GM19395 (cell line): Measurements from ENCODE around the gene HOATZ.

Source experiments
- ATAC-seq: cut with Tn5 transposase; IDR thresholded peaks from one replicate; pipeline ENCODE4 v1.9.1; 2021; ENCODE audit warnings: mild to moderate bottlenecking, moderate library complexity; ENCODE audit not compliant: unreplicated experiment

The HOATZ gene

GRCh38 chr11:111574373-111575225 lies 60.0 kb downstream of the HOATZ start:
- ATAC-seq = peak; percentile 69

- ATAC-seq = no peak
Measured at GRCh38 chr11:111575740-111576139, 61.2 kb downstream of the HOATZ start.

- no peak for ATAC-seq
Measured at GRCh38 chr11:111577821-111578220, 63.2 kb downstream of the HOATZ start.

GRCh38 chr11:111581341-111581740 lies 66.8 kb downstream of the HOATZ start:
- no peak for ATAC-seq

GRCh38 chr11:111582163-111582562 lies 67.6 kb downstream of the HOATZ start:
- no peak for ATAC-seq

- ATAC-seq = no peak
Measured at GRCh38 chr11:111582881-111583280, 68.3 kb downstream of the HOATZ start.

- no peak for ATAC-seq
Measured at GRCh38 chr11:111585371-111585770, 70.8 kb downstream of the HOATZ start.

GRCh38 chr11:111586388-111586831 lies 71.8 kb downstream of the HOATZ start:
- ATAC-seq = no peak
